ENCODE results near the gene ZNF330.
"Not testable (repeated sequence)": the region's sequence is repeated elsewhere in the genome, so short reads cannot be mapped to it uniquely, and the experiment has no call there.

ZNF330 gene

DNA sequence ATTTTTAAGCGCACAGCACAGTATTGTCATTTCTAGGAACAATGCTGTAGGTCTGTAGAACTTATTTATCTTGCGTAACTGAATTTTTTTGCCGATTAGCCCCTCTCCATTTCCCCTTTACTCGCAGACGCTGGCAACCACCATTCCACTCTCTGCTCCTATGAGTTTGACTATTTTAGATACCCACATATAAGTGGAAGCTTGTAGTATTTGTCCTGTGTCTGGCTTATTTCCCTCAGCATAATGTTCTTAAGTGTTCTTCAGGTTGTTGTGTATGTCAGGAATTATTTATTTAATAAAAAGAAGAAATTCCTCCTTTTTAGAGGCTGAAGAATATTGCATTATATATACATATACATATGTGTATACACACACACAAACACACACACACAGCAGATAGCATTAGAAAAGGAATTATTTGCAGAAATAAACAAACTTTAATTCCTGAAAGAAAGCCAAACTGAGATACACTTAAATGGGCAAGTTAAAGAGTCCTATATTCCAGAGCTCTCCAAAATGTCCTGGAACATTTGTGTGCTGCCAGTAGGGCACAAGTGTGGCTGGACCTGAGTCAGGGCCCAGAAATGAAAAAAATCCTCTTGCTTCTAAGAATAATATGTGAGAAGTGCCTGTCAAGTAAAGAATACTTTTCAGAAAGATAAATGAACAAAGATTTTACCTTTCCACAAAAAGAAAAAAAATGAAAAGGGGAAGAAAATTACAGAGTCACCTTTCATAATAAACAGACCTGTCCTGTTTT is 4.5 kb upstream of the ZNF330 start:
- TF ChIP-seq, protein P1, sequence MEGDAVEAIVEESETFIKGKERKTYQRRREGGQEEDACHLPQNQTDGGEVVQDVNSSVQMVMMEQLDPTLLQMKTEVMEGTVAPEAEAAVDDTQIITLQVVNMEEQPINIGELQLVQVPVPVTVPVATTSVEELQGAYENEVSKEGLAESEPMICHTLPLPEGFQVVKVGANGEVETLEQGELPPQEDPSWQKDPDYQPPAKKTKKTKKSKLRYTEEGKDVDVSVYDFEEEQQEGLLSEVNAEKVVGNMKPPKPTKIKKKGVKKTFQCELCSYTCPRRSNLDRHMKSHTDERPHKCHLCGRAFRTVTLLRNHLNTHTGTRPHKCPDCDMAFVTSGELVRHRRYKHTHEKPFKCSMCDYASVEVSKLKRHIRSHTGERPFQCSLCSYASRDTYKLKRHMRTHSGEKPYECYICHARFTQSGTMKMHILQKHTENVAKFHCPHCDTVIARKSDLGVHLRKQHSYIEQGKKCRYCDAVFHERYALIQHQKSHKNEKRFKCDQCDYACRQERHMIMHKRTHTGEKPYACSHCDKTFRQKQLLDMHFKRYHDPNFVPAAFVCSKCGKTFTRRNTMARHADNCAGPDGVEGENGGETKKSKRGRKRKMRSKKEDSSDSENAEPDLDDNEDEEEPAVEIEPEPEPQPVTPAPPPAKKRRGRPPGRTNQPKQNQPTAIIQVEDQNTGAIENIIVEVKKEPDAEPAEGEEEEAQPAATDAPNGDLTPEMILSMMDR (IDR thresholded peaks at IDR 0.05; ENCODE audit: insufficient read depth, missing control alignments): no peak
- FAIRE-seq: no peak
- no peak for DNase-seq (ENCODE audit: insufficient read length, low spot score)

DNA sequence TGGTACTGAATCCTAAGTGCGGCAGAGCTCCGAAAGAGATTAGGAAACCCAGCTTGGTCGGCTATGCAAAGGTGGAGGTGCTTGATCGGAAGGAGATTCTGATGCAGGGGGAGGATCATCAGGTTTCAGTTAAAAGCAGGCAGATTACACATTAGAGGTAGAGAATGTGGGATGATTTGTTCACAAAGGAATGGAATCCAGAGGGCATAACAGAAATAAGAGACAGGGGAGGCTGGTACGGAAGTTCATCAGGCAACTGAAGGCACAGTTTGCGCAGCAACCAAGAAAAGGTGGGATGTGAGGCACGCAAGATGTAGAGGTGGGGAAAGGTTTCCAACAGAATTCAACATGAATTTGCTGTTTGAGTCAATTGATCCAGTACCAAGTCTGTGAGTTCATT is 424 bp upstream of the ZNF330 start:
- TF ChIP-seq, protein P1 (IDR thresholded peaks at IDR 0.05; ENCODE audit: insufficient read depth, missing control alignments): no peak
- DNase-seq (ENCODE audit: insufficient read length, low spot score) (no peak), FAIRE-seq (no peak)

DNA sequence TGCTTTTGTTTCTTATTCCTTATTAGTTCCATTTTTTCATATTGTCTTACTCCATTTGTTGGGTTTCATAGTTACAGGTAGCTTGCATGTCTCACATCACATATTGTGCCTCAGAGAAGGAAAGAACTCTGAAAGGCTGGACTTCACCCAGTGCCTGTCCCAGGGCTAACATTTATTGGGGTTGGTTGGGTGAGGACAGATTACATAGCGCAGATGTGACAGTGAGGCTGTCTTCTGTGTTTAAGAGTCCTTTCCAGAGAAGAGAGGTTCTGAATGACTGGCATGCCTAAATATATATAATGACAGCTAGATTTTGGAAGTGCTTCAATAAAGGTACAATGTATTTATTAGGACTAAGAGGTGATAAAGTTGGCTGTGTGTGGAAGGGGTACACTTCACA is 2.7 kb downstream of the ZNF330 start:
- TF ChIP-seq, protein P1 (IDR thresholded peaks at IDR 0.05; ENCODE audit: insufficient read depth, missing control alignments): no peak
- DNase-seq (ENCODE audit: insufficient read length, low spot score): no peak
- no peak for FAIRE-seq

DNA sequence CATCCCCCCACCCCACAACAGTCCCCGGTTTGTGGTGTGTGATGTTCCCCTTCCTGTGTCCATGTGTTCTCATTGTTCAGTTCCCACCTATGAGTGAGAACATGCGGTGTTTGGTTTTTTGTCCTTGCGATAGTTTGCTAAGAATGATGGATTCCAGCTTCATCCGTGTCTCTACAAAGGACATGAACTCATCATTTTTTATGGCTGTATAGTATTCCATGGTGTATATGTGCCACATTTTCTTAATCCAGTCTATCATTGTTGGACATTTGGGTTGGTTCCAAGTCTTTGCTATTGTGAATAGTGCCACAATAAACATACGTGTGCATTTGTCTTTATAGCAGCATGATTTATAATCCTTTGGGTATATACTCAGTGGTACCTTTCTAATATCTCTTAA is 6.6 kb downstream of the ZNF330 start:
- DNase-seq (ENCODE audit: insufficient read length, low spot score); FAIRE-seq: not testable (repeated sequence)

GRCh38 chr4:141229408-141230101 is 8.9 kb downstream of the ZNF330 start:
- no peak for FAIRE-seq
- no peak for DNase-seq (ENCODE audit: insufficient read length, low spot score)
- TF ChIP-seq, protein P1 (IDR thresholded peaks at IDR 0.05; ENCODE audit: insufficient read depth, missing control alignments): no peak

DNA sequence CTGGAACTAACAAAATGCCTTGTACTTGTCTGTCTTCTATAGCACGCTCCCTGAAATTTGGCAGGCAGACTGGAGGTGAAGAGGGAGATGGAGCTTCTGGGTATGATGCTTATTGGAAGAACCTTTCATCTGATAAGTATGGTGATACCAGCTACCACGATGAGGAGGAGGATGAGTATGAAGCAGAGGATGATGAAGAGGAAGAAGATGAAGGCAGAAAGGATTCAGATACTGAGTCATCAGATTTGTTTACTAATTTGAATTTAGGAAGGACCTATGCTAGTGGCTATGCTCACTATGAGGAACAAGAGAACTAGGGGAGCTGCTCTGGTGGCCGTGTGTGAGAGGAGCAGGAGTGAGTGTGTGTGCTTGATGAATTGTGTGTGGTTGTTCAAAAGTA is 13.0 kb downstream of the ZNF330 start:
- TF ChIP-seq, protein P1 (IDR thresholded peaks at IDR 0.05; ENCODE audit: insufficient read depth, missing control alignments): no peak
- FAIRE-seq (no peak), DNase-seq (ENCODE audit: insufficient read length, low spot score) (no peak)

DNA sequence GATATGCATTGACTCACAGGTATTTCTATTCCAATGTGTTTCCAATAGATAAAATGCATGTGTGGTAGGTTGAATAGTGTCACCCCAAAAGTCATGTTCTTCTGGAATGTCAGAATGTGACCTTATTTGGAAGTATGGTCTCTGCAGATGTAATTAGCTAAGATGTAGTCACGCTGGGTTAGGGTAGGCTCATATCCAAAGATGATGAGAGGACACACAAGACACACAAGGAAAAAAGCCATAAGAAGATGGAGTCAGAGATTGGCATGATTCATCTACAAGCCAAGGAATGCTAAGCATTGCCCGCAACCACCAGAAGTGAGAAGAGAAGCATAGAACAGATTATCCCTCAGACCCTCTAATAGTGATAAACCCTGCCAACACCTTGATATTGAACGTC is 17.5 kb downstream of the ZNF330 start:
- DNase-seq (ENCODE audit: insufficient read length, low spot score) (no peak), FAIRE-seq (no peak)
- TF ChIP-seq, protein P1 (IDR thresholded peaks at IDR 0.05; ENCODE audit: insufficient read depth, missing control alignments): no peak
